Activated CD4-positive, alpha-beta T cell treated with anti-CD3 and anti-CD28 coated beads, Interleukin-2, amount 50 U/mL, for 16 hours (primary cell): ENCODE results near the gene SOX6.

Experiments
- DNase-seq: peaks from one replicate; pipeline ENCODE4 v3.0.0-alpha.2; 2020

The SOX6 gene

DNA sequence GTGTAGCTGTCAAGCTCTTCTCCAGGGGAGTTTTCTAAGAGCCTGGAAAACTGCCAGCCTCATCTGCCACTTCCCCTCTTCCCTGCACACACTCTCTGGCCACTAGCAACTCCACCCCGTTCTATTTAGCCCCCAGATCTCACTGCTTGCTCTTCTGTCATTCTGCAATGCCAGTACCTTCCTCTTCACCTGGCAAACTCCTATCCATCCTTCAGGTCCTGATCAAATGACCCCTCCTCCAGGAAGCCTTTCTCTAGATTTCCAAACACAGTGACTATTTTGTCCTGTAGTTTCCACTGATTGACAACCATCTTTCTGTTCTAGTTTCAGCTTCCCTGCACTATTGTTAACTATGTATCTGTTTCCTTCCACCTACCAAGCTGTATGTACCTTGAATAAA, 437.7 kb downstream of the SOX6 start:
- no peak for DNase-seq

DNA sequence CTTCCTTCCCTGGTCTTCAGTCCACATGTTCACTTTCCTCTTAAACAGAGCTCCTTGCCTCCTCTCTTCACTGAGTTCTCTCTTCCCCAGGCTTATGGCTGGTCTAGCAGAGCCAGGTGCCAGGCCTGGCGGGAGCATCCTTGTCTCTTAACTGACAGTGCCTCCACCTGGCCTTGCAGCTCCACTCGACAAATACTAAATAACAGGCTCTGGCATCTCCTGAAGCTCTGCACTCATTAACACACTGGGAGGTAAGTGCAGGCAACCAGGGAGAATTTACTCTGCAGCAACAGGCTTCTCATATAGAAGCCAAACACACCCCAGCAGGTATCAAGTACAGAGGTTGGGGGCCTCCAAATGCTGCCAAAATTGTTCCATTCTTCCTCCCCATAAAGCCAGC, 438.1 kb downstream of the SOX6 start:
- DNase-seq, result no peak
